Keratinocyte (primary cell): Measurements from ENCODE around the gene CIZ1. TPM values are rescaled to one million over a fixed set of nuclear protein-coding genes. Genes with fewer than 3 reads are reported as not detected.

Source experiments
- DNase-seq: peaks from one replicate; pipeline ENCODE4 v3.0.0-alpha.2; 2011; ENCODE audit warnings: low read depth, missing footprints, low spot score
- FAIRE-seq: peaks from 2 replicates; lab custom pipeline; 2011; peaks lifted over from hg19 to GRCh38; lab: Jason Lieb, UNC
- H2AFZ ChIP-seq: 2 replicates; pipeline ENCODE4 v1.6.0; 2012; ENCODE audit warnings: low read length, control low read depth, inconsistent platforms; ENCODE audit not compliant: control insufficient read depth
- H3K27ac ChIP-seq: 2 replicates; pipeline ENCODE4 v1.5.1; 2011; ENCODE audit warnings: low read length; ENCODE audit not compliant: control insufficient read depth, insufficient read depth
- H3K27me3 ChIP-seq: 3 replicates; pipeline ENCODE4 v1.6.0; 2011; ENCODE audit warnings: low read length; ENCODE audit not compliant: control insufficient read depth, insufficient read depth; ENCODE audit errors: extremely low read depth
- H3K36me3 ChIP-seq, 2 experiments: 2 replicates in 1 of 2; 3 replicates in 1 of 2; pipeline ENCODE4 v1.5.1; 2011; ENCODE audit warnings: low read length in 2 of 2, mild to moderate bottlenecking in 1 of 2; ENCODE audit not compliant: control insufficient read depth in 2 of 2, insufficient read depth in 2 of 2; ENCODE audit errors: extremely low read depth in 1 of 2
- H3K4me1 ChIP-seq: 3 replicates; pipeline ENCODE4 v1.5.1; 2011; ENCODE audit warnings: low read length; ENCODE audit not compliant: control insufficient read depth, insufficient read depth; ENCODE audit errors: extremely low read depth
- H3K4me2 ChIP-seq: 3 replicates; pipeline ENCODE4 v1.6.0; 2011; ENCODE audit warnings: low read depth, low read length; ENCODE audit not compliant: control insufficient read depth, insufficient read depth; ENCODE audit errors: extremely low read depth
- H3K4me3 ChIP-seq, 3 experiments: fragments of 200-600 bp in 1 of 3; sonication (generic) in 1 of 3; 2 replicates in 2 of 3; 3 replicates in 1 of 3; pipeline ENCODE4 v1.5.1; 2011 to 2016; ENCODE audit warnings: low read length in 3 of 3, mild to moderate bottlenecking in 3 of 3, control low read depth in 2 of 3, inconsistent platforms in 1 of 3, low read depth in 1 of 3, mixed read lengths in 1 of 3, mixed run types in 1 of 3, moderate library complexity in 1 of 3; ENCODE audit not compliant: control insufficient read depth in 2 of 3, insufficient read depth in 2 of 3; ENCODE audit errors: extremely low read depth in 1 of 3
- H3K79me2 ChIP-seq: 2 replicates; pipeline ENCODE4 v1.6.0; 2012; ENCODE audit warnings: low read length; ENCODE audit not compliant: control insufficient read depth, insufficient read depth
- H3K9ac ChIP-seq: 3 replicates; pipeline ENCODE4 v1.6.0; 2011; ENCODE audit warnings: low read length; ENCODE audit not compliant: control insufficient read depth, insufficient read depth; ENCODE audit errors: extremely low read depth
- H3K9me1 ChIP-seq: 3 replicates; pipeline ENCODE4 v1.6.0; 2011; ENCODE audit warnings: low read length; ENCODE audit not compliant: control insufficient read depth, insufficient read depth; ENCODE audit errors: extremely low read depth
- H3K9me3 ChIP-seq: 2 replicates; pipeline ENCODE4 v1.5.1; 2012; ENCODE audit warnings: low read depth, low read length; ENCODE audit not compliant: control insufficient read depth
- H4K20me1 ChIP-seq: 3 replicates; pipeline ENCODE4 v1.6.0; 2011; ENCODE audit warnings: low read length; ENCODE audit not compliant: control insufficient read depth, insufficient read depth; ENCODE audit errors: extremely low read depth
- CTCF ChIP-seq, 3 experiments: IDR thresholded peaks in 1 of 3; conservative IDR thresholded peaks in 1 of 3; optimal IDR thresholded peaks in 1 of 3; 2 replicates in 2 of 3; 3 replicates in 1 of 3; pipeline versions ENCODE3 to v1.5.1; 2011; ENCODE audit warnings: low read length in 3 of 3, mild to moderate bottlenecking in 3 of 3, moderate library complexity in 2 of 3, control low read depth in 1 of 3, inconsistent platforms in 1 of 3; ENCODE audit not compliant: insufficient read depth in 2 of 3; ENCODE audit errors: extremely low read depth in 1 of 3
- EZH2 ChIP-seq: IDR thresholded peaks from one replicate; pipeline ENCODE4 v1.6.1; 2012; ENCODE audit warnings: inconsistent platforms, mild to moderate bottlenecking, low read length, moderate library complexity
- dilution Hi-C: fragments of 300-500 bp; cut with MboI; formaldehyde crosslinking; loops from one replicate; pipeline ENCODE4 v1.7.0; 2020; ENCODE audit warnings: low sequenced_read_pairs; ENCODE audit not compliant: extremely low pct_ligation_motif_present
- polyA plus RNA-seq, 5 experiments: library from polyadenylated mRNA; depleted of rRNA in 3 of 5; stranded (reverse) in 3 of 5; stranded (forward) in 1 of 5; unstranded in 1 of 5; fragments of >200 nt; gene quantifications; 1 replicate in 1 of 5; 2 replicates in 3 of 5; 3 replicates in 1 of 5; pipeline versions ENCODE4 v1.2.1 to v1.2.3, GENCODE V29; 2011 to 2012; ENCODE audit warnings: missing spikeins in 2 of 5, low read depth in 1 of 5, low replicate concordance in 1 of 5

CIZ1 gene
- polyA plus RNA-seq, 1 donor (not counting 4 experiments of a cell fraction or from before 2014, with no cell fraction given) = 23.5 TPM

DNA sequence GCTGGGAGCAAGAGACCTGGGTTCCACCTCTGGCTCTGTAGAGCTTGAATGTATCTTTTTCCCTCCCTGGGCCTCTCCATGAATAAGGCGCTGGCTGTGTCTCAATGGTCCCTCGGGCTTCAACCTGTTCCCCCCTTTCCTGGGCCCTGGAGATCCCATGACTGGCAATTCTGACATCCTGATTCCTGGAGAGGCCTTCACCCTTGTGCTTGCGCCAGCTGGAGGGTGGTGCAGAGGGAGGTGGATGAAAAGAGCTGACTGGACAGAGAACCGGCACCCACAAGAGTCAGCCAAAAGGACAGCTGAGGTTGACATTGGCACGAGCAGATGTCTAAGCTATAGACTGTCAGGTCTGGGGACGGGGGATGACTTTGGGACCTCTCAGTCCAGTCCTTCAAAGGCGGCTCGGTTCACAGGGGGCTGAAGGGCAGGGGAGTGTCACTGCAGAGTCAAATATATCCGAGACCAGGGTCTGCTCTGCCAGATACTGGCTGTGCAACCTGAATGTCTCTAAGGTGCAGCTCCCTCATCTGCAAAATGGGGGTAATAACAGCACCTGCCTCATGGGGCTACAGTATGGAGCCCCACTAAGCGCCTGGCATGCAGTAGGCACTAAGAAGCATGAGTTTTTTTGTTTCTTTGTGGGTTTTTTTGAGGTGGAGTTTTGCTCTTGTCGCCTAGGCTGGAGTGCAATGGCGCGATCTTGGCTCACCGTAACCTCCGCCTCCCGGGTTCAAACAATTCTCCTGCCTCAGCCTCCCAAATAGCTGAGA lies 25.6 kb upstream of the CIZ1 start:
- Histone ChIP-seq H3K4me3 (no peak overlapping the region), H3K9ac (no peak overlapping the region), H3K4me1 (peaks cover 10% of the 10 kb centered on the region), H3K79me2 (no peaks in the 10 kb centered on the region), H3K27ac (no peak overlapping the region), H3K4me2 (no peak overlapping the region), H3K36me3 (no peaks in the 10 kb centered on the region), H4K20me1 (no peaks in the 10 kb centered on the region), H2AFZ (no peak overlapping the region), H3K9me1 (no peaks in the 10 kb centered on the region), H3K9me3 (no peaks in the 10 kb centered on the region), H3K27me3 (peaks cover 7% of the 10 kb centered on the region)
- TF ChIP-seq EZH2 (no peak), CTCF (optimal IDR thresholded peaks at IDR 0.05 in 1 of 3, IDR thresholded peaks at IDR 0.05 in 1 of 3, conservative IDR thresholded peaks at IDR 0.05 in 1 of 3; ENCODE audit: extremely low read depth in 1 of 3, insufficient read depth in 2 of 3, low read length in 3 of 3) (no peak)
- DNase-seq (no peak), FAIRE-seq (no peak)
- dilution Hi-C loops = no loop called here

- dilution Hi-C loops = no loop called here
- H3K4me2 ChIP-seq = no peak overlapping the region
Measured at GRCh38 chr9:128215491-128216409, 24.4 kb upstream of the CIZ1 start.

More at GRCh38 chr9:128215491-128216409, 24.4 kb upstream of the CIZ1 start:
- DNase-seq = no peak
- Histone ChIP-seq H3K4me1 (peaks cover 13% of the 10 kb centered on the region), H3K9me1 (no peaks in the 10 kb centered on the region), H3K4me3 (no peak overlapping the region), H2AFZ (no peak overlapping the region), H3K36me3 (no peaks in the 10 kb centered on the region), H4K20me1 (no peaks in the 10 kb centered on the region), H3K9ac (no peak overlapping the region), H3K27ac (no peak overlapping the region), H3K79me2 (no peaks in the 10 kb centered on the region), H3K9me3 (no peaks in the 10 kb centered on the region), H3K27me3 (peaks cover 10% of the 10 kb centered on the region)
- TF ChIP-seq CTCF (optimal IDR thresholded peaks at IDR 0.05 in 1 of 3, IDR thresholded peaks at IDR 0.05 in 1 of 3, conservative IDR thresholded peaks at IDR 0.05 in 1 of 3; ENCODE audit: extremely low read depth in 1 of 3, insufficient read depth in 2 of 3, low read length in 3 of 3) = no peak
- TF ChIP-seq EZH2 = no peak
- FAIRE-seq = no peak
